ENCODE measurements around the gene IGFBP7. TPM values are rescaled to one million over a fixed set of nuclear protein-coding genes. Genes with fewer than 3 reads are reported as not detected.

IGFBP7 gene
- total RNA-seq, 4 donors from 2014 or later = 1,415 to 3,184 (median 2,179) TPM

DNA sequence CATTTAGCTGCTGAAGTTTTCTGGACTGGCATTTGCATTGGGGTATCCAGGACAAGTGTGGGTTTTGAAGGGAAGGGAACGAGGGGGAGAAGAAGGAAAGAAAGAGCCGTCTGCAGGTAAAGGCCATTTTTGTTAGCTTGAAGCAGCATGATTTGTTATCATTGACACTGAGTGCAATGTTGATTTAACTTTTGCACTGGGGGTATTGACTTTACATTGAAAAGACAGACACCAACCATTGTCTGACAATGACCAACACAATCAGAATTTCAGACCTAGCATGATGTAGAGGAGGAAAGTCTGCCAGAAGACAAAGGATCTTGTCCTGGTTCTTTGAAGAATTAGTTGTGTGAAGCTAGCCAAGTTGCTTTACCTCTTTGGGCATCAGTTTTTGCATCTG, 39.6 kb upstream of the IGFBP7 start:
- WGBS, 2 donors = 57 to 66% methylated on average over 2 of the region's 2 CpGs
- no peaks in the 10 kb centered on the region for H3K9me3 ChIP-seq
- TF ChIP-seq, protein P1, sequence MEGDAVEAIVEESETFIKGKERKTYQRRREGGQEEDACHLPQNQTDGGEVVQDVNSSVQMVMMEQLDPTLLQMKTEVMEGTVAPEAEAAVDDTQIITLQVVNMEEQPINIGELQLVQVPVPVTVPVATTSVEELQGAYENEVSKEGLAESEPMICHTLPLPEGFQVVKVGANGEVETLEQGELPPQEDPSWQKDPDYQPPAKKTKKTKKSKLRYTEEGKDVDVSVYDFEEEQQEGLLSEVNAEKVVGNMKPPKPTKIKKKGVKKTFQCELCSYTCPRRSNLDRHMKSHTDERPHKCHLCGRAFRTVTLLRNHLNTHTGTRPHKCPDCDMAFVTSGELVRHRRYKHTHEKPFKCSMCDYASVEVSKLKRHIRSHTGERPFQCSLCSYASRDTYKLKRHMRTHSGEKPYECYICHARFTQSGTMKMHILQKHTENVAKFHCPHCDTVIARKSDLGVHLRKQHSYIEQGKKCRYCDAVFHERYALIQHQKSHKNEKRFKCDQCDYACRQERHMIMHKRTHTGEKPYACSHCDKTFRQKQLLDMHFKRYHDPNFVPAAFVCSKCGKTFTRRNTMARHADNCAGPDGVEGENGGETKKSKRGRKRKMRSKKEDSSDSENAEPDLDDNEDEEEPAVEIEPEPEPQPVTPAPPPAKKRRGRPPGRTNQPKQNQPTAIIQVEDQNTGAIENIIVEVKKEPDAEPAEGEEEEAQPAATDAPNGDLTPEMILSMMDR (IDR thresholded peaks at IDR 0.05) = no peak
- TF ChIP-seq POLR2A (IDR thresholded peaks at IDR 0.05) = no peak
- TF ChIP-seq EP300 (IDR thresholded peaks at IDR 0.05) = no peak

DNA sequence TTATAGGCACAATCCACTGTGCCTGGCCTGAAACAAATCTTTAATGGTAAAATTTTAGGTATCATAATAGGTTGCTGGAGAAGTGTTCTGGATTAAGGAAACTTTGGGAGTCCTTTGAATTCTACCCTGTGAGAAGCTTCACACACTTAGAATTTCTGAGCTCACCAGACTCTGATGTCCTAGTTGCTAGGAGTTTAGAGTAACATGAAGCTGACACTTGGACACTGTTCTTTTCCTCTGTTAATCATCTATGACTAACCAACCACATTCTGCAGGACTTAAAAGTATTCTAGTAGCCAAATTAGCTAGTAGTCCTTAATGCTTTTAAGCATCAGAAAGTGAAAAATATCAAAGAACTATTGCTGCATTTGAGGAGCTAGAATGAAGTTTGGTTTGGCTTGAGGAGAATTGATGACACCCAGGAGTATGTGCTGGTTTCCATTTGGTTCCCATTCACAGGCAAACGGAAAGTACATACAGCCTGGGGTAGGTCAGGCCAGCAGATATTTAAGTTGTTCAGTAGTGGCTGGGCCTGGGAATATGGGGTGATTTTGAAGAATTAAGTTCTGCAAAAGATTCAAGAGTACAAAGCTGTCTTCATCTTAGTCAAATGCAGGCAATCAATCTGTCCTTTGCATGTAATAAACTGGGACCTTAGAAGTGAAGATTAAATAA, 38.8 kb upstream of the IGFBP7 start:
- DNase-seq (ENCODE audit: low spot score in 2 of 2) = no peak
- Histone ChIP-seq H3K4me1 (no peaks in the 10 kb centered on the region), H3K36me3 (no peaks in the 10 kb centered on the region), H3K27ac (no peak overlapping the region), H3K27me3 (no peaks in the 10 kb centered on the region), H3K9me3 (no peaks in the 10 kb centered on the region), H3K4me3 (no peak overlapping the region)
- TF ChIP-seq, protein P1 (IDR thresholded peaks at IDR 0.05) = no peak
- TF ChIP-seq EP300 (IDR thresholded peaks at IDR 0.05) = no peak
- TF ChIP-seq POLR2A (IDR thresholded peaks at IDR 0.05) = no peak
- WGBS, 2 donors = 66 to 73% methylated on average over 1 of the region's 1 CpG

More for the DNA sequence above, 39.6 kb upstream of the IGFBP7 start:
- no peak overlapping the region for H3K4me3 ChIP-seq
- H3K36me3 ChIP-seq = no peaks in the 10 kb centered on the region
- no peaks in the 10 kb centered on the region for H3K27me3 ChIP-seq
- no peak for DNase-seq (ENCODE audit: low spot score in 2 of 2)
- no peak overlapping the region for H3K27ac ChIP-seq
- no peaks in the 10 kb centered on the region for H3K4me1 ChIP-seq

DNA sequence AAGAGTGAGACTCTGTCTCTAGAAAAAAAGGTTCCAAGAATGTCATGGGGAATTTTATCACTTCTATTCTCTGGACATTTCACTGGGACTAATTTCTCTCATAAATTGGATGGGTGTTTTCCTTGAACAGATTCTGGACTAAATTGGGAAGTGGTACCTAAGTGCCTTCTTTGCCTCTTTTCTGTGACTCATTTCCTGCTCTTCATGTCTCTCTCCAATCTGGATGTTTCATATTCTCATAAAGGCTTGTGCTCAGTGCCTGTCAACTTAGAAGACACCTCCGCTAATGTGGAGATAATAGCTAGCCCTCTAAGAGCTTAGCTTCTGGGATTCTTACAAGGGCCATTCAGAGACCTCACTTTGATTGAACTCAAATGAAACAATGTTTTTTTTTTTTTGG, 38.0 kb upstream of the IGFBP7 start:
- WGBS, 2 donors = 96 to 100% methylated on average over 1 of the region's 1 CpG
- Histone ChIP-seq H3K4me3 (no peak overlapping the region), H3K9me3 (no peaks in the 10 kb centered on the region), H3K27me3 (no peaks in the 10 kb centered on the region), H3K27ac (no peak overlapping the region), H3K36me3 (no peaks in the 10 kb centered on the region), H3K4me1 (no peaks in the 10 kb centered on the region)
- TF ChIP-seq, protein P1 (IDR thresholded peaks at IDR 0.05) = no peak
- DNase-seq (ENCODE audit: low spot score in 2 of 2) = no peak

DNA sequence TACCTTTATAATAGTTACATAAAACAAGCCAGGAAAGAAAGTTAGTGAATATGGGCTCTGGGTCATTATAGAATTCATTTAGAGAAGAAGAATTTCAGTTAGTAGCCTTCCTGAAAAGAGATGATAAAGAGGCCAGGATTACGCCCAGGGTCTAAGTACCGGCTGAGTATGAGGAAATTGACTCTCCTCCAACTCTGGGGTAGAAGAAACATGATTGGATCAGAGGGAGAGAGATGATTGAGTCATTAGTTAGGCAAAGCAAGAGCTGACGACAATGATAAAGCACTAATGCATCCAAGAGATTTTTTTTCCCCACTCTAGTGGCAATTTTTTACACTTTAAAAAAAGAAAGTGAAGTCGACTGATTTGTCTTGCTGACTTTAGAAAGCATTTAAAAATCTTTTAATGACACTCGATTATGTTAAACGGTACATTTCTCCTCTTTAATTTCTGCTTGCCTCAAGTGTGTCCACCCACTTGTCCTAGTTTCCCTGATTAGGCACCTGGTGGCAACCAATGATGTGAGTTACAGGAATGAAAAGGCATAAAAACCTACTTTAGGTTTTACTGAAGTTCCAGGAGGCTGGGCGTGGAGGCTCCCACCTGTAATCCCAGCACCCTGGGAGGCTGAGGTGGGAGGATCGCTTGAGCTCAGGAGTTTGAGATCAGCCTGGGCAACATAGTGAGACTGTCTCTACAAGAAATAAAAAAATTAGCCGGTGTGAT, 37.3 kb upstream of the IGFBP7 start:
- WGBS, 2 donors = 88% methylated on average over 9 of the region's 9 CpGs

DNA sequence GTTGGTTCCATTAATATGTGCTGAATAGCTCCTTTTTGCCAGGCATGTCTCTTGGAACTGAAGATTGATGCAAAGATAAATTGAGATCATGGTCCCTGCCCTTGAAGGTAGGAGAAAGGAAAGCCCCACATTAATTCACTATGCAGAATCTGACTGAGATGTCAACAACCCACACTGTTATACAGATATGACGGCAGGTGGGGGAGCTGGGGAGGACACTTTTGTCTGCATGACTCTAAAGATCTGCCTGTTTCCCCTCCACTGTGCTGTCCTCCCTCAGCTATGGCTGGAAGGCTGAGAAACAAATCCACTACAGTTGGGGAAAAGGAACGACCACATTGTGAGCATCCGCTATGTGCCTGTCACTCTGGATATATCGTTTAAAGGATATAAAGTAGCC, 36.3 kb upstream of the IGFBP7 start:
- WGBS, 2 donors = 82 to 97% methylated on average over 4 of the region's 4 CpGs
- TF ChIP-seq EP300 (IDR thresholded peaks at IDR 0.05) = no peak
- TF ChIP-seq POLR2A (IDR thresholded peaks at IDR 0.05) = no peak
- TF ChIP-seq, protein P1 (IDR thresholded peaks at IDR 0.05) = no peak
- no peak overlapping the region for H3K4me3 ChIP-seq
- H3K27ac ChIP-seq = no peak overlapping the region
- H3K9me3 ChIP-seq = no peaks in the 10 kb centered on the region
- no peak for DNase-seq (ENCODE audit: low spot score in 2 of 2)
- H3K27me3 ChIP-seq = no peaks in the 10 kb centered on the region
- no peaks in the 10 kb centered on the region for H3K36me3 ChIP-seq
- no peaks in the 10 kb centered on the region for H3K4me1 ChIP-seq

More for the DNA sequence above, 37.3 kb upstream of the IGFBP7 start:
- H3K27ac ChIP-seq = no peak overlapping the region
- no peaks in the 10 kb centered on the region for H3K4me1 ChIP-seq
- no peak for TF ChIP-seq POLR2A (IDR thresholded peaks at IDR 0.05)
- TF ChIP-seq, protein P1 (IDR thresholded peaks at IDR 0.05) = no peak
- no peak for TF ChIP-seq EP300 (IDR thresholded peaks at IDR 0.05)
- H3K9me3 ChIP-seq = no peaks in the 10 kb centered on the region
- DNase-seq (ENCODE audit: low spot score in 2 of 2) = no peak
- H3K4me3 ChIP-seq = no peak overlapping the region
- H3K27me3 ChIP-seq = no peaks in the 10 kb centered on the region
- no peaks in the 10 kb centered on the region for H3K36me3 ChIP-seq
